HEK293 (cell line): Measurements from ENCODE around the gene FAM237A.

Experiments
- CTCF ChIA-PET: fragments of 350-600 bp; formaldehyde crosslinking; extraction: SDS; loops from one replicate; lab custom pipeline; 2021; ENCODE audit warnings: antibody characterized with exemption; lab: Yijun Ruan, JAX
- POLR2A ChIA-PET: fragments of 300-600 bp; formaldehyde crosslinking; extraction: SDS; loops from one replicate; lab custom pipeline; 2020; ENCODE audit warnings: antibody characterized with exemption, inconsistent platforms; lab: Yijun Ruan, JAX
- H3K27ac ChIP-seq: fragments of 200-500 bp; sonication (Bioruptor generic); 2 replicates; pipeline ENCODE4 v1.5.1; 2014; ENCODE audit warnings: low read depth, low read length, control low read depth, inconsistent platforms; ENCODE audit errors: extremely low read depth
- H3K36me3 ChIP-seq, 2 experiments: fragments of 200-500 bp in 1 of 2; sonication (Bioruptor generic) in 1 of 2; 1 replicate in 1 of 2; 2 replicates in 1 of 2; pipeline ENCODE4 v1.5.1; 2014 to 2017; ENCODE audit warnings: inconsistent platforms in 2 of 2, low read length in 2 of 2; ENCODE audit not compliant: control insufficient read depth in 2 of 2, insufficient read depth in 1 of 2
- H3K4me1 ChIP-seq: fragments of 200-500 bp; sonication (Bioruptor generic); 2 replicates; pipeline ENCODE4 v1.5.1; 2014; ENCODE audit warnings: mild to moderate bottlenecking, low read length, inconsistent platforms; ENCODE audit not compliant: control insufficient read depth, insufficient read depth
- H3K4me3 ChIP-seq: 2 replicates; pipeline ENCODE4 v1.5.1; 2011; ENCODE audit warnings: low read depth, mild to moderate bottlenecking, control low read depth, low read length, moderate library complexity
- H3K9me3 ChIP-seq: fragments of 200-500 bp; sonication (Bioruptor generic); 2 replicates; pipeline ENCODE4 v1.5.1; 2014; ENCODE audit warnings: low read depth, low read length, inconsistent platforms; ENCODE audit not compliant: control insufficient read depth, insufficient read depth
- CTCF ChIP-seq: fragments of 450-650 bp; formaldehyde crosslinking; IDR thresholded peaks from 2 replicates; pipeline ENCODE4 v1.5.1; 2016; ENCODE audit warnings: missing biosample characterization, missing genetic modification characterization
- GLIS2 ChIP-seq: fragments of 450-650 bp; formaldehyde crosslinking; IDR thresholded peaks from 2 replicates; pipeline ENCODE4 v1.5.1; 2016; ENCODE audit warnings: missing biosample characterization, missing genetic modification characterization
- INSM2 ChIP-seq: fragments of 450-650 bp; formaldehyde crosslinking; IDR thresholded peaks from 2 replicates; pipeline ENCODE4 v1.5.1; 2016; ENCODE audit warnings: missing biosample characterization, missing genetic modification characterization
- PBX3 ChIP-seq: sonication (generic); formaldehyde crosslinking; IDR thresholded peaks from 2 replicates; pipeline ENCODE4 v1.8.1; 2022; ENCODE audit warnings: mild to moderate bottlenecking, moderate library complexity, missing genetic modification reagents
- ZNF148 ChIP-seq: fragments of 450-650 bp; formaldehyde crosslinking; IDR thresholded peaks from 2 replicates; pipeline ENCODE4 v1.5.0; 2017; ENCODE audit warnings: missing biosample characterization, missing genetic modification characterization, borderline replicate concordance
- ZNF19 ChIP-seq: fragments of 450-650 bp; formaldehyde crosslinking; IDR thresholded peaks from 2 replicates; pipeline ENCODE4; 2016; ENCODE audit warnings: missing biosample characterization, missing genetic modification characterization, low read depth
- ZNF654 ChIP-seq: fragments of 450-650 bp; formaldehyde crosslinking; IDR thresholded peaks from 2 replicates; pipeline ENCODE4 v1.5.1; 2016; ENCODE audit warnings: low read depth, missing biosample characterization, missing genetic modification characterization
- ZNF660 ChIP-seq: fragments of 450-650 bp; IDR thresholded peaks from 2 replicates; pipeline ENCODE4 v1.5.1; 2018; ENCODE audit warnings: missing biosample characterization, mild to moderate bottlenecking, missing genetic modification characterization

FAM237A gene

GRCh38 chr2:206693399-206694137 lies 51.3 kb downstream of the FAM237A start:
- Histone ChIP-seq H3K9me3 (no peaks in the 10 kb centered on the region), H3K36me3 (no peaks in the 10 kb centered on the region), H3K27ac (no peak overlapping the region), H3K4me1 (no peaks in the 10 kb centered on the region), H3K4me3 (no peak overlapping the region)
- CTCF ChIA-PET: interaction anchor here (0.6 to 2.5 kb wide), 8 partner anchors 11 to 106 kb away, joined by 3 to 15 read pairs (median 4); no protein-coding TSS in a partner anchor
- POLR2A ChIA-PET: interaction anchor here (0.6 kb wide), 1 partner anchor 13 kb away, joined by 4 read pairs; no protein-coding TSS in a partner anchor
- TF ChIP-seq ZNF660 (tag by site-specific recombination): no peak
- peak; percentile 74 for TF ChIP-seq ZNF654 (tag by site-specific recombination)
- peak; percentile 45; the same call in 1 of the 2 replicates for TF ChIP-seq CTCF (tag by site-specific recombination)
- TF ChIP-seq ZNF148 (tag by site-specific recombination): no peak

GRCh38 chr2:206696910-206697309 lies 54.6 kb downstream of the FAM237A start:
- CTCF ChIA-PET: interaction anchor here (0.5 to 1.0 kb wide), 5 partner anchors 14 to 1626 kb away, joined by 3 read pairs; no protein-coding TSS in a partner anchor
- Histone ChIP-seq H3K4me1 (no peaks in the 10 kb centered on the region), H3K4me3 (no peak overlapping the region), H3K9me3 (no peaks in the 10 kb centered on the region), H3K36me3 (no peaks in the 10 kb centered on the region), H3K27ac (no peak overlapping the region)
- TF ChIP-seq ZNF19 (no peak), GLIS2 (no peak)
- POLR2A ChIA-PET: no interaction called here

GRCh38 chr2:206698811-206699210 lies 56.5 kb downstream of the FAM237A start:
- no peak for TF ChIP-seq INSM2 (tag by site-specific recombination)
- TF ChIP-seq PBX3 (CRISPR knock-in tag): no peak
- H3K4me3 ChIP-seq: no peak overlapping the region
- no peaks in the 10 kb centered on the region for H3K9me3 ChIP-seq
- CTCF ChIA-PET: interaction anchor here (1.3 kb wide), 1 partner anchor 83 kb away, joined by 4 read pairs; no protein-coding TSS in a partner anchor
- H3K27ac ChIP-seq: no peak overlapping the region
- no peaks in the 10 kb centered on the region for H3K36me3 ChIP-seq
- H3K4me1 ChIP-seq: no peaks in the 10 kb centered on the region
- POLR2A ChIA-PET: no interaction called here
